Prostate gland (tissue), 2 donors: ENCODE measurements around the gene CCDC61. TPM values are rescaled to one million over a fixed set of nuclear protein-coding genes. Genes with fewer than 3 reads are reported as not detected.

Experiments
- DNase-seq: peaks from one replicate; pipeline ENCODE4 v3.0.0-alpha.2; 2019; ENCODE audit warnings: low spot score
- H3K27ac ChIP-seq, 2 donors: fragments of 200-600 bp; sonication (generic); 2 replicates each; pipeline ENCODE4 v1.5.1; 2017 to 2019
- H3K27me3 ChIP-seq: fragments of 200-600 bp; sonication (generic); replicated peaks from 2 replicates; pipeline ENCODE4 v1.5.1; 2019; ENCODE audit not compliant: insufficient read depth
- H3K36me3 ChIP-seq, 2 donors: fragments of 200-600 bp; sonication (generic); 1 replicate in 1 of 2; 2 replicates in 1 of 2; pipeline versions ENCODE4 v1.5.1 to v1.8.1; 2017 to 2019
- H3K4me1 ChIP-seq: fragments of 200-600 bp; sonication (generic); replicated peaks from 2 replicates; pipeline ENCODE4 v1.5.1; 2019
- H3K4me3 ChIP-seq, 2 donors: fragments of 200-600 bp; sonication (generic); 2 replicates each; pipeline ENCODE4 v1.5.1; 2017 to 2019
- H3K9me3 ChIP-seq: fragments of 200-600 bp; sonication (generic); 2 replicates; pipeline ENCODE4 v1.5.1; 2017
- CTCF ChIP-seq, 4 experiments: fragments of 200-600 bp in 2 of 4; fragments of 450-650 bp in 2 of 4; sonication (generic) in 2 of 4; IDR thresholded peaks; 1 replicate in 3 of 4; 2 replicates in 1 of 4; pipeline ENCODE4 v1.5.1; 2016 to 2019; ENCODE audit warnings: antibody characterized with exemption in 4 of 4, mild to moderate bottlenecking in 2 of 4, moderate library complexity in 2 of 4
- POLR2A ChIP-seq: fragments of 450-650 bp; IDR thresholded peaks from one replicate; pipeline ENCODE4 v1.6.1; 2016; ENCODE audit warnings: antibody characterized with exemption, mild to moderate bottlenecking
- POLR2AphosphoS5 ChIP-seq: sonication (generic); formaldehyde crosslinking; IDR thresholded peaks from one replicate; pipeline ENCODE4 v1.6.1; 2017; ENCODE audit warnings: antibody characterized with exemption
- WGBS: methylation state at CpG from one replicate; pipeline ENCODE4 v1.1.5; 2018; 5-methylcytosine and 5-hydroxymethylcytosine counted together
- intact Hi-C: fragments of 100-400 bp; cut with DNase I; formaldehyde crosslinking; loops from one replicate; pipeline ENCODE4 v1.14.2; 2022
- total RNA-seq, 2 donors: library from RNA; depleted of rRNA; stranded (reverse); fragments of >200 nt; gene quantifications; one replicate each; pipeline ENCODE4 v1.1.0, GENCODE V29; 2016

CCDC61 gene
- total RNA-seq, 2 donors from 2014 or later = 22.9 to 23.7 TPM

- Histone ChIP-seq H3K27ac (no peak overlapping the region), H3K27me3 (peaks cover 15% of the 10 kb centered on the region), H3K4me3 (no peak overlapping the region), H3K36me3 (no peaks in the 10 kb centered on the region), H3K9me3 (no peaks in the 10 kb centered on the region), H3K4me1 (no peaks in the 10 kb centered on the region)
- DNase-seq = no peak
- WGBS = 64% methylated on average over 5 of the region's 5 CpGs
- intact Hi-C loops = no loop called here
- TF ChIP-seq CTCF (IDR thresholded peaks at IDR 0.05) = no peak
- TF ChIP-seq POLR2A = no peak
- no peak for TF ChIP-seq POLR2AphosphoS5
These were observed 25.6 kb upstream of the CCDC61 start for GRCh38 chr19:45969676-45970075.

GRCh38 chr19:45971260-45971902 is 23.9 kb upstream of the CCDC61 start:
- H3K27ac ChIP-seq = no peak overlapping the region
- no peak for TF ChIP-seq CTCF (IDR thresholded peaks at IDR 0.05)
- no peak for TF ChIP-seq POLR2AphosphoS5
- no peak for TF ChIP-seq POLR2A
- 15% methylated on average over 9 of the region's 11 CpGs for whole genome bisulfite sequencing

GRCh38 chr19:45972081-45972946 is 23.0 kb upstream of the CCDC61 start:
- H3K4me3 ChIP-seq = peak overlapping the region in 1 of 2 donors; percentile 11
- H3K9me3 ChIP-seq = no peaks in the 10 kb centered on the region
- no peak for DNase-seq
- no peak overlapping the region for H3K27ac ChIP-seq
- no peaks in the 10 kb centered on the region for H3K36me3 ChIP-seq
- peaks cover 15% of the 10 kb centered on the region for H3K27me3 ChIP-seq
- no peaks in the 10 kb centered on the region for H3K4me1 ChIP-seq
- 14% methylated on average over 18 of the region's 18 CpGs for WGBS
- TF ChIP-seq POLR2AphosphoS5 = no peak
- no peak for TF ChIP-seq POLR2A
- TF ChIP-seq CTCF (IDR thresholded peaks at IDR 0.05) = no peak
- intact Hi-C loops = no loop called here

More at GRCh38 chr19:45971260-45971902, 23.9 kb upstream of the CCDC61 start:
- peaks cover 15% of the 10 kb centered on the region for H3K27me3 ChIP-seq
- H3K9me3 ChIP-seq = no peaks in the 10 kb centered on the region
- H3K4me1 ChIP-seq = no peaks in the 10 kb centered on the region
- intact Hi-C loops = no loop called here
- H3K4me3 ChIP-seq = no peak overlapping the region
- H3K36me3 ChIP-seq = no peaks in the 10 kb centered on the region
- DNase-seq = no peak

GRCh38 chr19:45972947-45973540 is 22.2 kb upstream of the CCDC61 start:
- 1% methylated on average over 19 of the region's 54 CpGs for WGBS
- no peak for TF ChIP-seq POLR2AphosphoS5
- TF ChIP-seq POLR2A = no peak
- no peak for TF ChIP-seq CTCF (IDR thresholded peaks at IDR 0.05)

More at GRCh38 chr19:45972947-45973540, 22.2 kb upstream of the CCDC61 start:
- Histone ChIP-seq H3K27me3 (peaks cover 15% of the 10 kb centered on the region), H3K36me3 (no peaks in the 10 kb centered on the region), H3K27ac (no peak overlapping the region), H3K4me3 (no peak overlapping the region), H3K9me3 (no peaks in the 10 kb centered on the region), H3K4me1 (no peaks in the 10 kb centered on the region)
- no peak for DNase-seq
- intact Hi-C loops = no loop called here
